Measurements from ENCODE around the gene TEDC1.
"Not testable (repeated sequence)": the region's sequence is repeated elsewhere in the genome, so short reads cannot be mapped to it uniquely, and the experiment has no call there.

TEDC1 gene

DNA sequence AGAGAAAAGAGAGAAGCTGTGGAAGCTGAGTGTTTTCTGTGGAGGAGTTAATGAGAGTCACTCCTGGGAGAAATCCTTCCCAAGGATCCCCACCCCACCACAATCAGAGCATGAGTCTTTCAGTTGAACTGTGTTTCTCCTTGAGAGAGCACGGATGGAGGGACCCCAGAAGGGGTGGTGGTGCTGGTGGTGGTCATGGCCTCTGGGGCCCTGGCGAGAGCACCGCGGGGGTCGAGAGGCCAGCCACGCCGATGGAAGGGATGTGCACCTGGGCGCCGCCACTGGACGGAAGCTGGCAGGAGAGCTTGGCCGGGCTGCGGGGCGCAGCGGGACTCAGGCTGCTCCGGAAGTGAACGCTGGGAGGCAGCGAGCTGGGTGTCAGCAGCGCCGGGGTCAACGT is 55.4 kb downstream of the TEDC1 start:
- not testable (repeated sequence) for DNase-seq

DNA sequence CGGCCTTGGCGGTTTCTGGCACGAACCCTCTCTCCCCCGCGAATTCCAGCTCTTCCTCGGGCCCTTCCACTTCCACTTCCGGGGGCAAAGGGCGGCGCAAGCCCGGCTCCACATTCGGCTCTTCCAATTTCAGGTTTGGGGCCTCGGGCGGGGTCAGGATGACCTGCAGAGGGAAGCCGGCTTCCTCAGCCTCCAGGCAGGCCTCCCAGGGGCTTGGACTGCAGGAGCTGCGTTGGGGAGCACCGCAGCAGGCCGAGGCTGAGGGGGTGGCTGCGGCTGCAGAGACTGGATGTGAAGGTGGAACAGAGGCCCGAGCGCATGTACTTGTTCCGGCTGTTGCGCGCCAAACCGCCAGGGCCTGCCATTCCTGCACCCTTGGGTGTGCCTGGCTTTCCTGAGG is 56.0 kb downstream of the TEDC1 start:
- not testable (repeated sequence) for DNase-seq

DNA sequence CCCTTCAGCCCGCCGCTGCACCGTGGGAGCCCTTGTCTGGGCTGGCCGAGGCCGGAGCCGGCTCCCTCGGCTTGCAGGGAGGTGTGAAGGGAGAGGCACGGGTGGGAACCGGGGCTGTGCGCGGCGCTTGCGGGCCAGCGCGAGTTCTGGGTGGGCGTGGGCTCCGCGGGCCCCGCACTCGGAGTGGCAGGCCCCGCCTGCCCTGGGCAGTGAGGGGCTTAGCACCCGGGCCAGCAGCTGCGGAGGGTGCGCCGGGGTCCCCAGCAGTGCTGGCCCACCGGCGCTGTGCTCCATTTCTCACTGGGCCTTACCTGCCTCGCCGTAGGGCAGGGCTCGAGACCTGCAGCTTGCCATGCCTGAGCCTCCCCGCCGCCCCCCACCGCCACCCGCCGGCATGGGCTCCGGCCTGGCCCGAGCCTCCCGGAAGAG is 56.7 kb downstream of the TEDC1 start:
- DNase-seq, result no peak
